ENCODE measurements around the gene NDUFA5.
"Not testable (repeated sequence)": the region's sequence is repeated elsewhere in the genome, so short reads cannot be mapped to it uniquely, and the experiment has no call there.

NDUFA5 gene

GRCh38 chr7:123557016-123557397, 611 bp downstream of the NDUFA5 start:
- DNase-seq (ENCODE audit: low spot score): no peak

- no peak for DNase-seq (ENCODE audit: low spot score)
Measured at GRCh38 chr7:123555484-123555883, 2.1 kb downstream of the NDUFA5 start.

GRCh38 chr7:123553159-123553558, 4.5 kb downstream of the NDUFA5 start:
- DNase-seq (ENCODE audit: low spot score): no peak

- DNase-seq (ENCODE audit: low spot score): no peak
Measured at GRCh38 chr7:123552641-123553040, 5.0 kb downstream of the NDUFA5 start.

- DNase-seq (ENCODE audit: low spot score): not testable (repeated sequence)
Measured at GRCh38 chr7:123552134-123552533, 5.5 kb downstream of the NDUFA5 start.

GRCh38 chr7:123548406-123548805, 9.2 kb downstream of the NDUFA5 start:
- no peak for DNase-seq (ENCODE audit: low spot score)

- no peak for DNase-seq (ENCODE audit: low spot score)
Measured at GRCh38 chr7:123539871-123540270, 17.7 kb downstream of the NDUFA5 start.

GRCh38 chr7:123538897-123539296, 18.7 kb downstream of the NDUFA5 start:
- no peak for DNase-seq (ENCODE audit: low spot score)

GRCh38 chr7:123538189-123538714, 19.4 kb downstream of the NDUFA5 start:
- peak; percentile 84 for DNase-seq (ENCODE audit: low spot score)

GRCh38 chr7:123537026-123537642, 20.5 kb downstream of the NDUFA5 start:
- DNase-seq (ENCODE audit: low spot score): peak; percentile 50

- no peak for DNase-seq (ENCODE audit: low spot score)
Measured at GRCh38 chr7:123535517-123535916, 22.1 kb downstream of the NDUFA5 start.

GRCh38 chr7:123534383-123535260, 23.0 kb downstream of the NDUFA5 start, which contains the start of gene IQUB:
Gene IQUB, minus strand, starts transcription at chr7:123534595. Its CDS starts 22,255 bp downstream, at chr7:123512340.
- DNase-seq (ENCODE audit: low spot score): peak; percentile 95

- peak; percentile 18 for DNase-seq (ENCODE audit: low spot score)
Measured at GRCh38 chr7:123533929-123534382, 23.7 kb downstream of the NDUFA5 start.

- no peak for DNase-seq (ENCODE audit: low spot score)
Measured at GRCh38 chr7:123533553-123533917, 24.1 kb downstream of the NDUFA5 start.

- peak; percentile 21 for DNase-seq (ENCODE audit: low spot score)
Measured at GRCh38 chr7:123532788-123533552, 24.6 kb downstream of the NDUFA5 start.

GRCh38 chr7:123532343-123532742, 25.3 kb downstream of the NDUFA5 start:
- not testable (repeated sequence) for DNase-seq (ENCODE audit: low spot score)

- not testable (repeated sequence) for DNase-seq (ENCODE audit: low spot score)
Measured at GRCh38 chr7:123530035-123530591, 27.5 kb downstream of the NDUFA5 start.

GRCh38 chr7:123528265-123528664, 29.4 kb downstream of the NDUFA5 start:
- DNase-seq (ENCODE audit: low spot score): no peak

GRCh38 chr7:123527712-123528225, 29.8 kb downstream of the NDUFA5 start:
- DNase-seq (ENCODE audit: low spot score): not testable (repeated sequence)

- DNase-seq (ENCODE audit: low spot score): not testable (repeated sequence)
Measured at GRCh38 chr7:123526533-123526932, 31.1 kb downstream of the NDUFA5 start.

GRCh38 chr7:123522066-123522465, 35.6 kb downstream of the NDUFA5 start:
- DNase-seq (ENCODE audit: low spot score): no peak

- no peak for DNase-seq (ENCODE audit: low spot score)
Measured at GRCh38 chr7:123505221-123505620, 52.4 kb downstream of the NDUFA5 start.

Data from kidney capillary endothelial cell (primary cell).